Measurements from ENCODE around the gene RXRA. TPM values are rescaled to one million over a fixed set of nuclear protein-coding genes. Genes with fewer than 3 reads are reported as not detected.

RXRA gene
- total RNA-seq, 6 experiments from 2014 or later: 23.2 to 31.9 (median 28.0) TPM

DNA sequence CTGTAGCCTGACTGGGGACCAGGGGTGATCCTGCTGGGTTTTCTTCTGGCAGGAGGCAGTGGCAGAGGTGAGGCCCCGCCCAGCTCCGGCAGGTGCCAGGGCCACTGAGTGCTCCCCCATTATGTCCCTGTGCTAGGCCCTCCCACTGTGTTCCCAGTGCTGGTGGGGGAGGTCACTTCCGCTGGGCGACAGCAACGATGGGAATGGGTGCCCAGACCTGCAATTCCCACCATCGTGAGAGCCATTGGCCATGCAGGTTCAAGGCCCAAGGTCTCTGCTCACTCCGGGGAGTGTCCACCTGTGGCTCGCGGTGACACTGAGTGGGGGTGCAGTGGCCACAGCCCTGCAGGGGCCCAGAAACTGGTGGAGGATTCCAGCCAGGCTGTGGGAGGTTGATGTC, 98.6 kb downstream of the RXRA start:
- no peak overlapping the region for H3K27ac Mint-ChIP-seq
- H3K36me3 Mint-ChIP-seq (ENCODE audit: low read depth): peaks cover 4% of the 10 kb centered on the region; the same call in 1 of the 2 replicates
- DNase-seq: no peak
- TF ChIP-seq, protein P1, sequence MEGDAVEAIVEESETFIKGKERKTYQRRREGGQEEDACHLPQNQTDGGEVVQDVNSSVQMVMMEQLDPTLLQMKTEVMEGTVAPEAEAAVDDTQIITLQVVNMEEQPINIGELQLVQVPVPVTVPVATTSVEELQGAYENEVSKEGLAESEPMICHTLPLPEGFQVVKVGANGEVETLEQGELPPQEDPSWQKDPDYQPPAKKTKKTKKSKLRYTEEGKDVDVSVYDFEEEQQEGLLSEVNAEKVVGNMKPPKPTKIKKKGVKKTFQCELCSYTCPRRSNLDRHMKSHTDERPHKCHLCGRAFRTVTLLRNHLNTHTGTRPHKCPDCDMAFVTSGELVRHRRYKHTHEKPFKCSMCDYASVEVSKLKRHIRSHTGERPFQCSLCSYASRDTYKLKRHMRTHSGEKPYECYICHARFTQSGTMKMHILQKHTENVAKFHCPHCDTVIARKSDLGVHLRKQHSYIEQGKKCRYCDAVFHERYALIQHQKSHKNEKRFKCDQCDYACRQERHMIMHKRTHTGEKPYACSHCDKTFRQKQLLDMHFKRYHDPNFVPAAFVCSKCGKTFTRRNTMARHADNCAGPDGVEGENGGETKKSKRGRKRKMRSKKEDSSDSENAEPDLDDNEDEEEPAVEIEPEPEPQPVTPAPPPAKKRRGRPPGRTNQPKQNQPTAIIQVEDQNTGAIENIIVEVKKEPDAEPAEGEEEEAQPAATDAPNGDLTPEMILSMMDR (IDR thresholded peaks at IDR 0.05): no peak
- H3K4me1 Mint-ChIP-seq (ENCODE audit: low read depth): no peaks in the 10 kb centered on the region
- H3K27me3 Mint-ChIP-seq (ENCODE audit: insufficient read depth): no peaks in the 10 kb centered on the region
- H3K4me3 Mint-ChIP-seq: no peak overlapping the region
- H3K9me3 Mint-ChIP-seq: no peaks in the 10 kb centered on the region

GRCh38 chr9:134425401-134425800, 99.1 kb downstream of the RXRA start:
- peaks cover 4% of the 10 kb centered on the region; the same call in 1 of the 2 replicates for H3K36me3 Mint-ChIP-seq (ENCODE audit: low read depth)
- DNase-seq: no peak
- no peaks in the 10 kb centered on the region for H3K4me1 Mint-ChIP-seq (ENCODE audit: low read depth)
- H3K9me3 Mint-ChIP-seq: no peaks in the 10 kb centered on the region
- no peaks in the 10 kb centered on the region for H3K27me3 Mint-ChIP-seq (ENCODE audit: insufficient read depth)
- no peak overlapping the region for H3K4me3 Mint-ChIP-seq
- H3K27ac Mint-ChIP-seq: no peak overlapping the region
- TF ChIP-seq, protein P1 (IDR thresholded peaks at IDR 0.05): no peak

DNA sequence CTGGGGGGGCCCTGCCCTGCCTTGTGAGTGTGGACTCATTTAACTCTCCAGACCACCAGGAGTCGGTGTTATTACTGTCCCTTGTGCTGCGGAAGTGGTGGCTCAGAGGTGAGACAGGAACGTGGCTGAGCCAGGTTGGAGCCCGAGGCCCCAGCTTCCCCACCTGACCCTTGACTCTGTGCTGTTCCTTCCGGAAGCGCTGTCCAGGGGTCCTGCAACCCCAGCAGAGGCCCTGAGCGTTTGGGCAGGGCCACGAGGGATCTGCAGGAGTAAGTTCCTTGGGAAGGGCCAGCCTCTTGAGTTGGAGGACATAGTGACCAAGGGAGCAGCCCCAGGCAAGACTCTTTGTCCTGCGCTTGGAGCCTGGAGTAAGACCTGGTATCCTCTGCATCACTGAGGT, 99.6 kb downstream of the RXRA start:
- H3K4me3 Mint-ChIP-seq: no peak overlapping the region
- no peaks in the 10 kb centered on the region for H3K27me3 Mint-ChIP-seq (ENCODE audit: insufficient read depth)
- TF ChIP-seq, protein P1 (IDR thresholded peaks at IDR 0.05): no peak
- H3K4me1 Mint-ChIP-seq (ENCODE audit: low read depth): no peaks in the 10 kb centered on the region
- DNase-seq: no peak
- no peak overlapping the region for H3K27ac Mint-ChIP-seq
- H3K9me3 Mint-ChIP-seq: no peaks in the 10 kb centered on the region
- H3K36me3 Mint-ChIP-seq (ENCODE audit: low read depth): peaks cover 4% of the 10 kb centered on the region; the same call in 1 of the 2 replicates

DNA sequence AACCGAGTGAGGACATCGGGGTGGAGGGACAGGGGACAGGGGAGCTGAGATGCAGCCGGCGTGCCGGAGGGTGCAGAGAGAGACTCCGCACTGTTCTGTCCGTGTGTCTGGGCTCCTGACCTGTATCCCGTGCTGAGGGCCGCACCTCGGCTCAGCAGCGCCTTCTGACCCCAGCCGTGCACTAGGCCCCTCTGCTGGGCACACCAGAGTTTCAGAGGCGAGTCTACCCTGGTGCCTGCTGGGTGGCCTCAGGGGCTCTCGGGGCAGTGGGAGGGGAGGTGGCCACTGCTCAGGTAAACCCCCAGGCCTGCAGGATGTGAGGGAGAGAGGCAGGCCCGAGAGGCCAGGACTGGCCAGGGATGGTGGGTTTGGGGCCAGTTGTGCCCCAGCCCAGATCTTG, 100.2 kb downstream of the RXRA start:
- Mint-ChIP-seq H3K27ac (no peak overlapping the region), H3K27me3 (ENCODE audit: insufficient read depth) (no peaks in the 10 kb centered on the region), H3K9me3 (no peaks in the 10 kb centered on the region), H3K4me3 (no peak overlapping the region), H3K36me3 (ENCODE audit: low read depth) (no peaks in the 10 kb centered on the region), H3K4me1 (ENCODE audit: low read depth) (no peaks in the 10 kb centered on the region)
- TF ChIP-seq, protein P1 (IDR thresholded peaks at IDR 0.05): no peak
- DNase-seq: no peak

GRCh38 chr9:134427153-134427782, 101.0 kb downstream of the RXRA start:
- H3K27ac Mint-ChIP-seq: no peak overlapping the region
- H3K4me1 Mint-ChIP-seq (ENCODE audit: low read depth): no peaks in the 10 kb centered on the region
- H3K4me3 Mint-ChIP-seq: no peak overlapping the region
- no peaks in the 10 kb centered on the region for H3K27me3 Mint-ChIP-seq (ENCODE audit: insufficient read depth)
- TF ChIP-seq, protein P1 (IDR thresholded peaks at IDR 0.05): no peak
- H3K9me3 Mint-ChIP-seq: no peaks in the 10 kb centered on the region
- H3K36me3 Mint-ChIP-seq (ENCODE audit: low read depth): no peaks in the 10 kb centered on the region
- DNase-seq: no peak
